Calu3 (cell line): ENCODE data around the gene ZNF90. TPM values are rescaled to one million over a fixed set of nuclear protein-coding genes. Genes with fewer than 3 reads are reported as not detected.
"Not testable (repeated sequence)": the region's sequence is repeated elsewhere in the genome, so short reads cannot be mapped to it uniquely, and the experiment has no call there.

ENCODE experiments used
- BruUV-seq: library from RNA; stranded (reverse); fragments of 400-500 nt; replicated peaks from 2 replicates; lab custom pipeline; 2021; lab: Mats Ljungman, UMichigan
- CTCF ChIA-PET: fragments of 300-600 bp; sonication (Branson Sonifier 250); formaldehyde crosslinking; loops from one replicate; lab custom pipeline; 2022; ENCODE audit warnings: antibody characterized with exemption; lab: Charles Lee
- DNase-seq: peaks from one replicate; pipeline ENCODE4 v3.0.0; 2022
- H3K27ac Mint-ChIP-seq: one replicate; pipeline ENCODE4 v1.8.0; 2022; ENCODE audit warnings: mixed read lengths; ENCODE audit not compliant: unreplicated experiment
- H3K27me3 Mint-ChIP-seq: one replicate; pipeline ENCODE4 v1.8.0; 2022; ENCODE audit warnings: mixed read lengths; ENCODE audit not compliant: unreplicated experiment
- H3K36me3 Mint-ChIP-seq: one replicate; pipeline ENCODE4 v1.8.0; 2022; ENCODE audit warnings: mild to moderate bottlenecking, moderate library complexity, mixed read lengths; ENCODE audit not compliant: insufficient read depth, unreplicated experiment
- H3K4me1 Mint-ChIP-seq: one replicate; pipeline ENCODE4 v1.8.0; 2022; ENCODE audit warnings: mild to moderate bottlenecking, low read depth, mixed read lengths; ENCODE audit not compliant: unreplicated experiment
- H3K4me3 Mint-ChIP-seq: one replicate; pipeline ENCODE4 v1.8.0; 2022; ENCODE audit warnings: mild to moderate bottlenecking, low read depth, moderate library complexity, mixed read lengths; ENCODE audit not compliant: unreplicated experiment
- H3K9me3 Mint-ChIP-seq: one replicate; pipeline ENCODE4 v1.8.0; 2022; ENCODE audit warnings: low read depth, mixed read lengths; ENCODE audit not compliant: unreplicated experiment
- CTCF ChIP-seq: fragments of 200-600 bp; IDR thresholded peaks from one replicate; pipeline ENCODE4 v1.8.0; 2022; ENCODE audit warnings: antibody characterized with exemption; ENCODE audit not compliant: unreplicated experiment
- intact Hi-C: fragments of 100-400 bp; cut with micrococcal nuclease; formaldehyde crosslinking; loops from one replicate; pipeline ENCODE4 v1.10.0; 2022; ENCODE audit not compliant: unreplicated experiment
- total RNA-seq: library from RNA; stranded (reverse); gene quantifications from 2 replicates; pipeline ENCODE4 v1.2.3, GENCODE V29; 2022

The ZNF90 gene
- total RNA-seq, 1 experiment from 2014 or later, result 5.3 TPM

- TF ChIP-seq CTCF, result no peak
- CTCF ChIA-PET, result no interaction called here
- peaks cover 4% of the 10 kb centered on the region for H3K9me3 Mint-ChIP-seq
- BruUV-seq, result no TSS peak
- H3K4me1 Mint-ChIP-seq, result no peaks in the 10 kb centered on the region
- H3K4me3 Mint-ChIP-seq, result no peak overlapping the region
- H3K27ac Mint-ChIP-seq, result no peak overlapping the region
- H3K36me3 Mint-ChIP-seq, result no peaks in the 10 kb centered on the region
- no peaks in the 10 kb centered on the region for H3K27me3 Mint-ChIP-seq
- intact Hi-C loops, result no loop called here
- DNase-seq, result no peak
Measured at GRCh38 chr19:20102097-20102496, 24.3 kb downstream of the ZNF90 start.

GRCh38 chr19:20103091-20103740 lies 25.4 kb downstream of the ZNF90 start:
- no peaks in the 10 kb centered on the region for H3K4me1 Mint-ChIP-seq
- no peak for TF ChIP-seq CTCF
- H3K27me3 Mint-ChIP-seq, result no peaks in the 10 kb centered on the region
- CTCF ChIA-PET, result no interaction called here
- intact Hi-C loops, result no loop called here
- DNase-seq, result no peak
- peaks cover 4% of the 10 kb centered on the region for H3K9me3 Mint-ChIP-seq
- no peak overlapping the region for H3K4me3 Mint-ChIP-seq
- BruUV-seq, result no TSS peak
- H3K27ac Mint-ChIP-seq, result no peak overlapping the region
- no peaks in the 10 kb centered on the region for H3K36me3 Mint-ChIP-seq

GRCh38 chr19:20107301-20107700 lies 29.5 kb downstream of the ZNF90 start:
- CTCF ChIA-PET, result no interaction called here
- no peak overlapping the region for H3K27ac Mint-ChIP-seq
- peaks cover under 1% of the 10 kb centered on the region for H3K9me3 Mint-ChIP-seq
- no TSS peak for BruUV-seq
- DNase-seq, result no peak
- no peaks in the 10 kb centered on the region for H3K4me1 Mint-ChIP-seq
- no peaks in the 10 kb centered on the region for H3K36me3 Mint-ChIP-seq
- no peak overlapping the region for H3K4me3 Mint-ChIP-seq
- H3K27me3 Mint-ChIP-seq, result no peaks in the 10 kb centered on the region
- intact Hi-C loops, result no loop called here
- no peak for TF ChIP-seq CTCF

- H3K36me3 Mint-ChIP-seq, H3K4me3 Mint-ChIP-seq, H3K27me3 Mint-ChIP-seq, BruUV-seq, H3K27ac Mint-ChIP-seq, CTCF ChIA-PET, intact Hi-C loops, H3K4me1 Mint-ChIP-seq, DNase-seq, H3K9me3 Mint-ChIP-seq: not testable (repeated sequence)
Measured at GRCh38 chr19:20118064-20118839, 40.5 kb downstream of the ZNF90 start.

GRCh38 chr19:20124879-20125278 lies 47.1 kb downstream of the ZNF90 start:
- Mint-ChIP-seq H3K4me1 (no peaks in the 10 kb centered on the region), H3K27ac (no peak overlapping the region), H3K27me3 (no peaks in the 10 kb centered on the region), H3K4me3 (no peak overlapping the region), H3K36me3 (no peaks in the 10 kb centered on the region), H3K9me3 (peaks cover 7% of the 10 kb centered on the region)
- CTCF ChIA-PET, result interaction anchor here (0.7 kb wide), 1 partner anchor 45 kb away, joined by 5 read pairs; no protein-coding TSS in a partner anchor
- intact Hi-C loops, result no loop called here
- BruUV-seq, result no TSS peak
- no peak for DNase-seq
- TF ChIP-seq CTCF, result no peak

- DNase-seq, H3K4me3 Mint-ChIP-seq, H3K27ac Mint-ChIP-seq, H3K36me3 Mint-ChIP-seq, intact Hi-C loops, H3K9me3 Mint-ChIP-seq, BruUV-seq, CTCF ChIA-PET, H3K4me1 Mint-ChIP-seq, H3K27me3 Mint-ChIP-seq: not testable (repeated sequence)
Measured at GRCh38 chr19:20132933-20133332, 55.1 kb downstream of the ZNF90 start.

- H3K27ac Mint-ChIP-seq, H3K4me3 Mint-ChIP-seq, H3K36me3 Mint-ChIP-seq, H3K9me3 Mint-ChIP-seq, CTCF ChIA-PET, DNase-seq, intact Hi-C loops, H3K4me1 Mint-ChIP-seq, H3K27me3 Mint-ChIP-seq, BruUV-seq: not testable (repeated sequence)
Measured at GRCh38 chr19:20137714-20138113, 59.9 kb downstream of the ZNF90 start.
